Neural cell (in vitro differentiated cells): ENCODE measurements around the gene SYT2.

ENCODE experiments used
- POLR2AphosphoS5 ChIP-seq: IDR thresholded peaks from 2 replicates; pipeline ENCODE4 v1.6.1; 2012
- TF ChIP-seq, protein P1 (sequence below): fragments of 450-650 bp; IDR thresholded peaks from 2 replicates; pipeline ENCODE4 v1.5.1; 2014; ENCODE audit warnings: antibody characterized with exemption, mild to moderate bottlenecking, moderate library complexity; ENCODE audit not compliant: poor library complexity, severe bottlenecking

DNA sequence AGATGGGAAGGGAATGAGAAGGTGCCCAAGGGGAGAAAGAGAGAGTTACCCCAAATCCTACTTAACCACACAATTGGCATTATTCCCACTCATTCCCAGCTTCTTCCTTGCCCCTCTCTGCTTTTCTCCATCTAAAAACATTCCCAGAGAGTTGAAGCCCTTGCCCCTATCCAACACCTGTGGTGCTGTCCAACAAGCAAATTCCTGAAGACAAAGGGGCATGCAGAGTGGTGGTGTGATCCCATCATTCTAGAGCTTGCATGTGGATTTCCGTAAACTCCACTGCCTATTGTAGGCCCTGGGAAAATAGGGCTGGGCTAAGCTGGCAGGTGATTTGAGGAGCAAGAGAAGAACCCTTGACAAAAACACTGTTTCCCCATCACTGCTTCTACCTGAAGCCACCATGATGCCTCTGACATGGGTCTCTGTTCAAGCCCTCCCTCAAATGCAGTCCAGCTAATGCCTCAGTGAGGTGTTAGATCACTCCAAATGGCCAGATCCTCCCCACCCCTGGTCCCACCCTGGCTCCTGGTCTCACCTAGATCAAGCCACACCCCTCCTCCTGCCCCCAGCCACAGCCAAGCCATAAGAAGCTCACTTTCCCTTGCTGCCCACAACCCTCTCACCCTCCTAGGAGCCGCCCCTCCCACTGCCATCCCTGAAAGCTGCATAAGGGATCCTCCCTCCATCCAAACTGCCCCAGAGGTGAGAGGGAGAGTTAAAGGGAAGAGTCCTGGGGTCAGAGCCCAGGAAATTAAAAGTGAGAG lies 29.5 kb downstream of the SYT2 start:
- TF ChIP-seq, protein P1, sequence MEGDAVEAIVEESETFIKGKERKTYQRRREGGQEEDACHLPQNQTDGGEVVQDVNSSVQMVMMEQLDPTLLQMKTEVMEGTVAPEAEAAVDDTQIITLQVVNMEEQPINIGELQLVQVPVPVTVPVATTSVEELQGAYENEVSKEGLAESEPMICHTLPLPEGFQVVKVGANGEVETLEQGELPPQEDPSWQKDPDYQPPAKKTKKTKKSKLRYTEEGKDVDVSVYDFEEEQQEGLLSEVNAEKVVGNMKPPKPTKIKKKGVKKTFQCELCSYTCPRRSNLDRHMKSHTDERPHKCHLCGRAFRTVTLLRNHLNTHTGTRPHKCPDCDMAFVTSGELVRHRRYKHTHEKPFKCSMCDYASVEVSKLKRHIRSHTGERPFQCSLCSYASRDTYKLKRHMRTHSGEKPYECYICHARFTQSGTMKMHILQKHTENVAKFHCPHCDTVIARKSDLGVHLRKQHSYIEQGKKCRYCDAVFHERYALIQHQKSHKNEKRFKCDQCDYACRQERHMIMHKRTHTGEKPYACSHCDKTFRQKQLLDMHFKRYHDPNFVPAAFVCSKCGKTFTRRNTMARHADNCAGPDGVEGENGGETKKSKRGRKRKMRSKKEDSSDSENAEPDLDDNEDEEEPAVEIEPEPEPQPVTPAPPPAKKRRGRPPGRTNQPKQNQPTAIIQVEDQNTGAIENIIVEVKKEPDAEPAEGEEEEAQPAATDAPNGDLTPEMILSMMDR, result no peak
- no peak for TF ChIP-seq POLR2AphosphoS5
